Stomach (tissue), 9 donors: ENCODE measurements around the gene PPTC7. TPM values are rescaled to one million over a fixed set of nuclear protein-coding genes. Genes with fewer than 3 reads are reported as not detected.
"Not testable (repeated sequence)": the region's sequence is repeated elsewhere in the genome, so short reads cannot be mapped to it uniquely, and the experiment has no call there.

ENCODE experiments used
- DNase-seq, 2 donors: peaks; one replicate each; pipeline versions ENCODE4 v3.0.0 to v3.0.0-alpha.2; 2013 to 2019
- H3K27ac ChIP-seq, 5 donors: fragments of 200-600 bp in 4 of 5; sonication (generic) in 4 of 5; one replicate each; pipeline ENCODE4 v1.5.1; 2013 to 2019; ENCODE audit warnings: mild to moderate bottlenecking in 1 of 5, moderate library complexity in 1 of 5
- H3K27me3 ChIP-seq, 3 donors: fragments of 200-600 bp; sonication (generic); one replicate each; pipeline ENCODE4 v1.5.1; 2017 to 2019; ENCODE audit warnings: mixed run types in 1 of 3
- H3K36me3 ChIP-seq, 4 donors: fragments of 200-600 bp; sonication (generic); 1 replicate in 3 of 4; 2 replicates in 1 of 4; pipeline ENCODE4 v1.5.1; 2016 to 2019
- H3K4me1 ChIP-seq, 4 donors: fragments of 200-600 bp; sonication (generic); one replicate each; pipeline ENCODE4 v1.5.1; 2016 to 2019
- H3K4me3 ChIP-seq, 4 donors: fragments of 200-600 bp; sonication (generic) in 3 of 4; one replicate each; pipeline ENCODE4 v1.5.1; 2016 to 2019; ENCODE audit warnings: mild to moderate bottlenecking in 1 of 4
- H3K9me3 ChIP-seq, 4 donors: fragments of 200-600 bp; sonication (generic); one replicate each; pipeline ENCODE4 v1.5.1; 2016 to 2019
- CTCF ChIP-seq, 7 experiments: fragments of 450-650 bp in 4 of 7; fragments of 200-600 bp in 3 of 7; sonication (generic) in 3 of 7; IDR thresholded peaks; one replicate each; pipeline ENCODE4 v1.5.1; 2016 to 2019; ENCODE audit warnings: antibody characterized with exemption in 7 of 7, control low read depth in 2 of 7, mild to moderate bottlenecking in 1 of 7
- EP300 ChIP-seq: sonication (generic); formaldehyde crosslinking; IDR thresholded peaks from one replicate; pipeline ENCODE4 v1.6.1; 2017; ENCODE audit warnings: antibody characterized with exemption
- POLR2A ChIP-seq, 4 donors: fragments of 450-650 bp; IDR thresholded peaks; one replicate each; pipeline ENCODE4 v1.6.1; 2016; ENCODE audit warnings: antibody characterized with exemption in 4 of 4, control low read depth in 2 of 4, mild to moderate bottlenecking in 1 of 4, moderate library complexity in 1 of 4
- POLR2AphosphoS5 ChIP-seq, 3 donors: sonication (generic); formaldehyde crosslinking; IDR thresholded peaks; one replicate each; pipeline ENCODE4 v1.6.1; 2016; ENCODE audit warnings: antibody characterized with exemption in 3 of 3
- WGBS, 5 donors: extraction: QIAGEN DNeasy Blood & Tissue Kit in 3 of 5; methylation state at CpG; one replicate each; pipeline versions ENCODE4 v1.1.5 to v1.1.7; 2013 to 2018; 5-methylcytosine and 5-hydroxymethylcytosine counted together
- intact Hi-C: fragments of 100-400 bp; cut with DNase I; formaldehyde crosslinking; loops from one replicate; pipeline ENCODE4 v1.15.1; 2023; ENCODE audit warnings: low total_unique reads
- polyA plus RNA-seq, 3 donors: library from polyadenylated mRNA; stranded (reverse); fragments of 200-250 nt; gene quantifications; one replicate each; pipeline ENCODE4 v1.2.3, GENCODE V29; 2013
- total RNA-seq, 5 donors: library from RNA; depleted of rRNA; stranded (reverse); fragments of >200 nt; gene quantifications; one replicate each; pipeline versions ENCODE4 v1.1.0 to v1.2.3, GENCODE V29; 2014 to 2016
- donor health status: healthy with polysubstance abuse.
- donor health status: Bipolar disorder and iron deficiency.
- donor health status: healthy.

PPTC7 gene
- total and polyA plus RNA-seq, 8 donors: 8.2 to 46.4 (median 14.8) TPM

GRCh38 chr12:110532644-110533043, 50.5 kb downstream of the PPTC7 start:
- 81 to 93% (median 83%) methylated on average over 3 of the region's 3 CpGs for WGBS, 5 donors

GRCh38 chr12:110531741-110532333, 51.3 kb downstream of the PPTC7 start:
- H3K4me1 ChIP-seq: peaks cover 0 to 41% (median 25%) of the 10 kb centered on the region in 4 donors
- H3K4me3 ChIP-seq: no peak overlapping the region
- H3K27me3 ChIP-seq: no peaks in the 10 kb centered on the region
- no peaks in the 10 kb centered on the region for H3K9me3 ChIP-seq
- DNase-seq: peak in 1 of 2 donors; percentile 16
- intact Hi-C loops: no loop called here
- H3K36me3 ChIP-seq: peaks cover 2 to 36% (median 33%) of the 10 kb centered on the region in 4 donors
- H3K27ac ChIP-seq: peak overlapping the region in 2 of 5 donors; percentile 20 to 23
- TF ChIP-seq CTCF (IDR thresholded peaks at IDR 0.05) (no peak), POLR2A (IDR thresholded peaks at IDR 0.05) (no peak), POLR2AphosphoS5 (IDR thresholded peaks at IDR 0.05) (no peak)
- WGBS, 5 donors: 31 to 73% (median 60%) methylated on average over 2 of the region's 2 CpGs

More at GRCh38 chr12:110532644-110533043, 50.5 kb downstream of the PPTC7 start:
- Histone ChIP-seq H3K4me1 (peaks cover 5 to 48% (median 33%) of the 10 kb centered on the region in 4 donors), H3K36me3 (peaks cover 5 to 41% (median 40%) of the 10 kb centered on the region in 4 donors), H3K9me3 (no peaks in the 10 kb centered on the region), H3K27me3 (no peaks in the 10 kb centered on the region), H3K27ac (peak overlapping the region in 2 of 5 donors; percentile 20 to 23), H3K4me3 (no peak overlapping the region)
- TF ChIP-seq EP300 (no peak), POLR2AphosphoS5 (IDR thresholded peaks at IDR 0.05) (no peak), CTCF (IDR thresholded peaks at IDR 0.05) (no peak), POLR2A (IDR thresholded peaks at IDR 0.05) (no peak)
- no peak for DNase-seq
- intact Hi-C loops: no loop called here

GRCh38 chr12:110530511-110530910, 52.6 kb downstream of the PPTC7 start:
- intact Hi-C loops: no loop called here
- Histone ChIP-seq H3K27ac (no peak overlapping the region), H3K4me1 (peaks cover 0 to 41% (median 23%) of the 10 kb centered on the region in 4 donors), H3K4me3 (no peak overlapping the region), H3K36me3 (peaks cover 0 to 23% (median 20%) of the 10 kb centered on the region in 4 donors), H3K27me3 (no peaks in the 10 kb centered on the region), H3K9me3 (no peaks in the 10 kb centered on the region)
- TF ChIP-seq CTCF (IDR thresholded peaks at IDR 0.05) (no peak), POLR2A (IDR thresholded peaks at IDR 0.05) (no peak), EP300 (no peak), POLR2AphosphoS5 (IDR thresholded peaks at IDR 0.05) (no peak)
- WGBS, 5 donors: 58 to 85% (median 66%) methylated on average over 2 of the region's 2 CpGs
- DNase-seq: peak in 1 of 2 donors; percentile 36

- peaks cover 0 to 23% (median 11%) of the 10 kb centered on the region in 4 donors for H3K4me1 ChIP-seq
- peaks cover 0 to 21% (median 11%) of the 10 kb centered on the region in 4 donors for H3K36me3 ChIP-seq
- no peak for DNase-seq
- intact Hi-C loops: no loop called here
- H3K4me3 ChIP-seq: no peak overlapping the region
- H3K27ac ChIP-seq: no peak overlapping the region
- TF ChIP-seq POLR2A (IDR thresholded peaks at IDR 0.05) (no peak), EP300 (no peak), CTCF (IDR thresholded peaks at IDR 0.05) (no peak), POLR2AphosphoS5 (IDR thresholded peaks at IDR 0.05) (no peak)
- H3K9me3 ChIP-seq: no peaks in the 10 kb centered on the region
- H3K27me3 ChIP-seq: no peaks in the 10 kb centered on the region
- 94 to 97% (median 96%) methylated on average over 6 of the region's 6 CpGs for WGBS, 5 donors
Observed at GRCh38 chr12:110528277-110528839, 54.8 kb downstream of the PPTC7 start.

- intact Hi-C loops, H3K27me3 ChIP-seq, H3K4me3 ChIP-seq, H3K9me3 ChIP-seq, H3K4me1 ChIP-seq, DNase-seq, H3K36me3 ChIP-seq, H3K27ac ChIP-seq: not testable (repeated sequence)
- 78 to 90% (median 82%) methylated on average over 11 of the region's 11 CpGs for WGBS, 5 donors
Observed at GRCh38 chr12:110520876-110521712, 62.0 kb downstream of the PPTC7 start.

- DNase-seq, H3K9me3 ChIP-seq, H3K27ac ChIP-seq, H3K4me1 ChIP-seq, H3K4me3 ChIP-seq, H3K27me3 ChIP-seq, intact Hi-C loops, H3K36me3 ChIP-seq: not testable (repeated sequence)
- WGBS, 5 donors: 95 to 99% (median 98%) methylated on average over 7 to 8 of the region's 8 CpGs
Observed at GRCh38 chr12:110518014-110518413, 65.1 kb downstream of the PPTC7 start.
